ENCODE data around the gene DNAI2.

- TF ChIP-seq POLR2A (IDR thresholded peaks at IDR 0.05): no peak
- no peak for TF ChIP-seq CTCF (IDR thresholded peaks at IDR 0.05)
- TF ChIP-seq EP300 (IDR thresholded peaks at IDR 0.05): no peak
- no peak for TF ChIP-seq POLR2AphosphoS5 (IDR thresholded peaks at IDR 0.05)
These were observed at the start of gene DNAI2 for GRCh38 chr17:74274060-74274708.

All from stomach (tissue), 4 donors.